SHP77 treated with DMSO at 0.1 percent for 48 hours (cell line): ENCODE data around the gene VEGFB.

Experiments
- DNase-seq: peaks from one replicate; lab custom pipeline; 2025; lab: John Stamatoyannopoulos, UW

The VEGFB gene, protein sequence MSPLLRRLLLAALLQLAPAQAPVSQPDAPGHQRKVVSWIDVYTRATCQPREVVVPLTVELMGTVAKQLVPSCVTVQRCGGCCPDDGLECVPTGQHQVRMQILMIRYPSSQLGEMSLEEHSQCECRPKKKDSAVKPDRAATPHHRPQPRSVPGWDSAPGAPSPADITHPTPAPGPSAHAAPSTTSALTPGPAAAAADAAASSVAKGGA

GRCh38 chr11:64233913-64234586 lies at the start of gene VEGFB:
VEGFB (plus strand) TSS chr11:64234584; CDS start chr11:64234834, 250 bp downstream.
- no peak for DNase-seq

DNA sequence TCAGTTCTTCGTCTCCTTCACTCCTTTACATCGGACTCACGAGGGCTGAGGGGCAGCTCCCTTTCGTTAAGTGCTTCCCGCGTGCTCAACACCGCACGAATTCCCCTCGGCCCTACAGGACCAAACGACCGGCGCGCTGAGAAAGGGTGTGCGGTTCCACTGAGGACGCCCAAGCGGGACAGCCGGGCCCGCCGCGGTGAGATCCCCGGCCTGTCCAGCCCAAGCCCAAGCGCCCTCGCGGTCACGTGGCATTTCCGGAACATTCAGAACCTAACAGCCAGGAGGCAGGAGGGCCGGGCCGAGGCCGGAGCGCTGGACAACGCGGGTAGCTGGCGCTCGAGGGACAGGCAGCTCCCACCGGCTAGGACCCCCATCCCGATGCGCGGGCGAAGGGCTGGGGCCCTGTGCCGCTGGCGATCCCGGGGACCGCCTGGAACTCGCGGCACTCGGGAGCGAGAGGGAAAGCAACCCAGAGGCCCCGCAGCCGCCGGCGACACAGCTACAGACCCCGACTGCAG lies 49.1 kb upstream of the VEGFB start:
- no peak for DNase-seq

DNA sequence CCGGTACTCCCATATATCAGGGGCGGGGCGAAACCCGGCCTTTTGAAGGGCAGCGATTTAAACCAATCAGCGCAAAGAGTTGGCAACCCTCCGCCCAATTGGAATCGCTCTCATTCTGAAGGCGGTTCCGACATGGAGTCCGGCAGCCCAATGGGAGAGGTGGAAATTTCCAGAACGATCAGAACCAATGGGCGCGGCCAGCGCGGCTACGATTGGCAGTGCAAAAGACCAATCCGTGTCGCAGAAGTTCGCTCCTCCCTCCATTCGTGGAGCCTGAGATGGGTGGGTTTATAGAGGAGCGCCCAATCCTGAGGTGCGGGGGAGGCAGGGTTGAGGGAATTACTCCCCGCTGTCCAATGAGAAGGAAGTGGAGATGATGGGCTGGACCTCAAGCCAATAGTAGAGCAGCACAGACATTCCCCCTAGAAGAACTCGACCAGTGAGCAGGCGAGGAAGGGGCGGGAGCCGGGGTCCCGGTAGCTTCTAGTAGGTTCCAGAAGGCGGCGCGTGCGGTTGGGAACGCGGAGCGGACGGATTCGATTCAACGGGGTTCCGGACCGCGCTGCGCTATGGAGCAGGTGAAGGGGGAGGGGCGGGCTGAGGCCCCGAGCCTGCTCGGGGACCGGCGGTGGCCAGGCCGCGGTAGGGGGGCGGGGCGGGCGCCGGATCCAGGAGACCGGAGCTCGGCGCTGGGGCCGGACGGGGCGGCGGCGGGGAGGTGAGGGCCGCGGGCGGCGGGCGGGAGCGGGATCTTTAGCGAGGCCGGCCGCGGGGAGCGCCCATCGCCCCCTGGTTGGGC lies 48.5 kb upstream of the VEGFB start, which contains the start of gene STIP1:
Gene STIP1 (plus strand): TSS at position 479 of the 799 bp plus-strand sequence. CDS start 91 bp downstream, at position 570.
- peak; percentile 99 for DNase-seq

DNA sequence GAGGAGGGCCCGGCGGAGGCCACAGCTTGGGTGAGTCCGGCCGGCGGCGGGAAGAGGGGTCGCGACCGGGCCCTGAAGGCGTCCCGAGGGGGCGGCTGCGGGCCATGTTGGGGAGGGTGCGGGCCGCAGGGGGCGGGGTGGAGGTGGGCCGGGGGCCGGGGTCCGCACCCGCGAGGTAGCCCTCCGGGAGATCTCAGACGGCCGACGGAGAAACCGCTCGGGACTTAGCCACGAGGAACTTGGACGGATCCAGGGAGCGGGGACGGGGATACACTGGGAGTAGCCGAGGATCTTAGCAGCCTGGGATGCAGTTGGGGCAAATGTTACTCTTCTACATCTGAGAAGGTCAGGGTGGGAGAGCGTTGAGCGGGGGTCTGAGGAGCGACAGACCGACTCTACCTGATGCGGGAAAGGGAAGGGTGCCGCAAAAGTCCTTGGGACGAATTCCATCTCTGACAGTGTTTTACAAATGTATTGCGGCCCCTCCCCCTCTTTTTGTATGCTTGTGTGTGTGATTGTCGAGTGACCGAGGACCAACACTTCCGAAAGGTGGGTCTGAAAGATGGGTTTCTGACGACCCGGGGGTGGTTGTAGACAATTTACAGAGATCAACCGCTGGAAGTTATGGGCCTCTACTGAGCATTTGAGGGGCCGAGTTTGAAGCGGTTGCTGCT lies 47.8 kb upstream of the VEGFB start:
- DNase-seq, result no peak

- no peak for DNase-seq
Measured at GRCh38 chr11:64192434-64192833, 42.0 kb upstream of the VEGFB start.

DNA sequence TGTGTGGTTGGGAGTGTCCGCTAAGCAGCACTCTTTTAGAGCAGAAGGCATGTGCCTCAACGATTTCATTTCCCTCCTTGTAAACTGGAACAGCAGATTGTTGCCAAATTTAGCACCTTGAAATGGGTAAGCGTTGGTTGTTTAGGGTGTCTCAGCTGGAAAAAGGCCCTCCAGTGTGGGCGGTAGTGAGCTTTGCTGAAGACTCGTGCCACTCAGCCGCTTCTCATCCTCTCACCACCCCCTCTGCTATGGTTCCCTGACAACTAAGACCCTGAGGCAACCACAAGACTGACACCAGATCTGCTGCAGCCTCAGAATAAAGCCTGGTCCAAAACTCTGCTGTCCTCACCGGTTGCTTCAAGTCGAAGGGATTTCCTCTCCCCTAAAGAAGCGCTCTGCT lies 37.8 kb upstream of the VEGFB start:
- DNase-seq, result no peak

DNA sequence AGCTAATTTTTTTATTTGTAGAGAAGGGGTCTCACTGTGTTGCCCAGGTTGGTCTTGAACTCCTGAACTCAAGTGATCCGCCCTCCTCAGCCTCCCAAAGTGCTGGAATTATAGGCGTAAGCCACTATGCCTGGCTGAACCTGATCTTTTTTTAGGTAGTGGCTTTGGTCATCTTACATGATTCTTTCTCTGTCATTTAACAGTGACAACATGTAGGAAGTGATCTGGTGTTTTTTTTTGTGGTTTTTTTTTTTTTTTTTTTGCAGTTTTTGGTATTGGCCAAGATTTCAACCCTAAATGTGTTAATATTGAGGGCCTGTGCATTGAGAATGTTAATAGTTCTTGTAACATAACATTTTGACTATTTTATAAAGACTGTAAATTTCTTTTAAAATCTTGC lies 35.9 kb upstream of the VEGFB start:
- no peak for DNase-seq

DNA sequence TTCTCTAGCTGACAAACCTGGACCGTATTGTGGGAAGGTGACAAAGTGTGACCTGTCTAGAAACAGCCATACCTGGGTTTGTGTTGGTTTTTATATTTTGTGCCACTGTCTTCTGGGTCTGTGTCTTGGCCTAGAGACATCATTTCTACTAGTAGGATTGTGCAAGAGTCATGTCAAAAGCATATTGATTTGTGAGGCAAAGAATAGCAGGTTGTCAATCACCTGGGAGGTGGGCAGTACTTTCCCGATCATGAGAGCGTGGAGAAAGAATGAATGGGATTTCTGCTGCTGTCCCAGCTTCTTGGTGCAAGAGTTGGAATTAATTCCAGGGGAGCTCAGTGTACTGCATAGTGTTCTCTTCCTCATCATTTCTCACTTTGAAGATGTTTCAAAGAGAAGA lies 32.8 kb upstream of the VEGFB start:
- no peak for DNase-seq

- no peak for DNase-seq
Measured at GRCh38 chr11:64202992-64203391, 31.4 kb upstream of the VEGFB start.

DNA sequence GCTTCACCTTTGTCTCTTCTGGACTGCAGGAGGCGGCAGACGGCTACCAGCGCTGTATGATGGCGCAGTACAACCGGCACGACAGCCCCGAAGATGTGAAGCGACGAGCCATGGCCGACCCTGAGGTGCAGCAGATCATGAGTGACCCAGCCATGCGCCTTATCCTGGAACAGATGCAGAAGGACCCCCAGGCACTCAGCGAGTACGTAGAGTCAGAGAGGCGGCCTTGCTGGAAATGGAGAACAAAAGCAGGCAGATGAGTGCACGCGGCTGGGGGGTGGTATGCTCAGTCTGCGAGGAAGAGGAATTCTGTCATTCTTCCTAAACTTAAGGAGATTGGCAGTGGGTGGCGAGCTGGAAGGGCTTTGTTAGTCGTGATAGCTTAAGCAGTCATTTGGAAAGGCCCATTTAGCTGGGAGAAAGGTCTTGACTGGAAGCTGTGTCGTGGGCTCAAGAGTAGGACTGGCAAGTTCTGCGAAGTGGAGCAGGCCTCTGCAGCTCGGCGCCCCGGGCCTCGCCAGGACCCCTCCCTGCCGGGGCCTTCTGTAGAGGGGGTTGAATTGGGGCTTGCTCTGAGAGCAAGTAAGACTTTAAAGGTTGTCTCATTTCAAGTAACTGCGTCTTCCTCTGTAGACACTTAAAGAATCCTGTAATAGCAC lies 30.8 kb upstream of the VEGFB start:
- no peak for DNase-seq

GRCh38 chr11:64204080-64204440 lies 30.3 kb upstream of the VEGFB start:
- DNase-seq, result no peak

- DNase-seq, result peak; percentile 18
Measured at GRCh38 chr11:64204464-64204989, 29.9 kb upstream of the VEGFB start.

DNA sequence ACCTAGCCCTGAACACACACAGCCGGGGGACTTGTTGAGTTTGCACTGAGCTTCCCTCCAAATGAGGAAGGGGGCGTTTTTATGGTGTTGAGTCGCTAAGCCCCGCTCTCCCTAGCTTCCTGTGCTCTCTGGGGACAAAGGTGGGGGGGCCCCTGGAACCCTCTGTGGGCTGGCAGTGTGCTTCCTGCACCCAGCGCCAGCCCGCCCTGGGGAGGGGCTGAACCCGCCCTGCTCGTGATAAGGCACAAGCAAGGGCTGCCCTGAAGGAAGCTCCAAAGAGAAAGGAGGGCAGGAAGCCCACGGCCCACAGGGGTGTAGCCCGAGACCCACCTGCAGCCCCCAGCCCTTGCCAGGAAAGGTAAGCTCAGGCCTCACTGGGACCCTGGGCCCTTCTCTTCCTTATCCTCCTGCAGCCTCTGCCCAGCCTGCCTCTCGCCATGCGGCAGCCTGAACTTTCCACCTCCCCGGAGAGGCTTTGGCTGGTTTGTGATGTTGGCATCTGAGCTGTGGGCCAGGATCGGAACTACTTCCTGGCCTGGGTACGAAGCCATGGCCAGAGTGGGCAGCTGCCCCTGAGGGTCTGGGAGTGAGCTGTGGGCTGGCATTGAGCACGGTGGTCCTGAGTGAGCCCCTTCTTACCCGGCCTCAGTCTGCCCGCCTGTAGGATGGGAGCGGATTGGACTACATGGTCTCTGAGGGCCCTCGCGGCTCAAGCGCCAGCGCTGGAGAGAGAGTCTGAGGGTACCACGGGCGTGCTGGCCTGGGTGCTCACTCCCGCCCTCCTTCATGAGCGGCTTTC lies 27.7 kb upstream of the VEGFB start, which contains the start of gene FERMT3:
Gene FERMT3 (plus strand): TSS at position 265 of the 799 bp plus-strand sequence. CDS start 644 bp downstream, outside the sequence.
- DNase-seq, result no peak

- DNase-seq, result no peak
Measured at GRCh38 chr11:64207256-64208085, 26.9 kb upstream of the VEGFB start.

- DNase-seq, result no peak
Measured at GRCh38 chr11:64208086-64208795, 26.1 kb upstream of the VEGFB start.

- DNase-seq, result no peak
Measured at GRCh38 chr11:64208796-64209562, 25.4 kb upstream of the VEGFB start.

GRCh38 chr11:64209563-64209843 lies 24.9 kb upstream of the VEGFB start:
- DNase-seq, result no peak

DNA sequence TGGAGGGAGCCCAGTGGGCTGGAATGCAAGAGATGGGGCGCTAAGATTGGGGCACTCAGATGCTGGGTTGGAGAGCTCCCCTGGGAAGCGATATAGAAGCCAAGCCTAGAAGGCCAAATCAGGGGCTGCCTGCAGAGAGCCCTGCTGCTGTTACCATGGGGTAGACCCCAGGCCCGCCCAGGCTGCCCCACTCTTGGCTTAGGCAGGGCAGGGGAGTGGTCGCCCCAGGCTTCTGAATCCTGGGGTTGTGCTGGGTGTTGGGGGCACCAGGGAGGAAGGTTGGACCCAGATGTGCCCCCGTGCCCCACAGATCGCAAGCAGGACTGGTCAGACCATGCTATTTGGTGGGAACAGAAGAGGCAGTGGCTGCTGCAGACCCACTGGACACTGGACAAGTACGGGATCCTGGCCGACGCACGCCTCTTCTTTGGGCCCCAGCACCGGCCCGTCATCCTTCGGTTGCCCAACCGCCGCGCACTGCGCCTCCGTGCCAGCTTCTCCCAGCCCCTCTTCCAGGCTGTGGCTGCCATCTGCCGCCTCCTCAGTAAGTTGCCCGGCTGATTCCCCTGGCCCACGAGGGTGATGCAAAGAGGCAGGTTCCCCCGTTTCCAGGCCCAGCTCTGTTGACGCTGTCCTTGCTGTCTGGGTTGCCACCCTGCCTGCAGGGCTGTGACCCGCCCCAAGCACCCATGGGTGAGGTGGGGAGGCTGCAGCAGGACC lies 23.9 kb upstream of the VEGFB start:
- DNase-seq, result no peak
